OCI-LY3 (cell line): ENCODE data around the gene ANKFN1.

Experiments
- EZH2phosphoT487 ChIP-seq: fragments of 200-600 bp; shearing (Covaris generic); IDR thresholded peaks from 2 replicates; pipeline ENCODE4 v1.6.1; 2018; ENCODE audit warnings: antibody characterized with exemption, mixed run types, low read depth
- TF ChIP-seq, protein P1 (sequence below): fragments of 200-600, 300-600 bp; sonication (generic); IDR thresholded peaks from 2 replicates; pipeline ENCODE4 v1.5.1; 2014; ENCODE audit warnings: antibody characterized with exemption, low read length, low read depth

DNA sequence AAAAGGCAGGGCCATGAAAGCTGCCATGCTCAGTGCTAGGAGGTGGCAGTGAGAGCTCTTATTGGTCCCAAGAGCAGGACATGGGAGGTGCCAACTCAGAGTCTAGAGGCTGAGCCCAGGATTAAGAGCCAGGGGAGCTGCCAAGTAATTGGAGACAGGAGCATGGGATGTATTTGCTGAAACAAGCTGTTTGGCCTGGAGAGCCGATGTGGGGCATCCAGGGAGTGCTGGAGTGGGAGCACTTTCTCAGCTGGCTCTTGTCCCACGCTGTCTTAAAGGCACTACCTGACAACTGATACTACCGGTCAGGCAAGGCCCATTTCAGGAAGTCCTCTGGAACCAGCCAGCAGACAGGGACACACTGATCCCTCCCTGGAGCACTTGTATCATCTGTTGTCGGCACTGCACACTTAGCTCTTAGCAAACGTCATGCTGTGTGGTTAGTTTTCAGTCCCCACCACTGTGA, 19.3 kb downstream of the ANKFN1 start:
- TF ChIP-seq, protein P1, sequence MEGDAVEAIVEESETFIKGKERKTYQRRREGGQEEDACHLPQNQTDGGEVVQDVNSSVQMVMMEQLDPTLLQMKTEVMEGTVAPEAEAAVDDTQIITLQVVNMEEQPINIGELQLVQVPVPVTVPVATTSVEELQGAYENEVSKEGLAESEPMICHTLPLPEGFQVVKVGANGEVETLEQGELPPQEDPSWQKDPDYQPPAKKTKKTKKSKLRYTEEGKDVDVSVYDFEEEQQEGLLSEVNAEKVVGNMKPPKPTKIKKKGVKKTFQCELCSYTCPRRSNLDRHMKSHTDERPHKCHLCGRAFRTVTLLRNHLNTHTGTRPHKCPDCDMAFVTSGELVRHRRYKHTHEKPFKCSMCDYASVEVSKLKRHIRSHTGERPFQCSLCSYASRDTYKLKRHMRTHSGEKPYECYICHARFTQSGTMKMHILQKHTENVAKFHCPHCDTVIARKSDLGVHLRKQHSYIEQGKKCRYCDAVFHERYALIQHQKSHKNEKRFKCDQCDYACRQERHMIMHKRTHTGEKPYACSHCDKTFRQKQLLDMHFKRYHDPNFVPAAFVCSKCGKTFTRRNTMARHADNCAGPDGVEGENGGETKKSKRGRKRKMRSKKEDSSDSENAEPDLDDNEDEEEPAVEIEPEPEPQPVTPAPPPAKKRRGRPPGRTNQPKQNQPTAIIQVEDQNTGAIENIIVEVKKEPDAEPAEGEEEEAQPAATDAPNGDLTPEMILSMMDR, result no peak
- no peak for TF ChIP-seq EZH2phosphoT487
